ENCODE measurements around the gene TKFC. TPM values are rescaled to one million over a fixed set of nuclear protein-coding genes. Genes with fewer than 3 reads are reported as not detected.
A peak's percentile ranks its signal among the peaks of the same experiment; 100 is the strongest.

The TKFC gene
- total and polyA plus RNA-seq, 4 experiments from 2014 or later = 24.5 to 43.9 (median 36.1) TPM

DNA sequence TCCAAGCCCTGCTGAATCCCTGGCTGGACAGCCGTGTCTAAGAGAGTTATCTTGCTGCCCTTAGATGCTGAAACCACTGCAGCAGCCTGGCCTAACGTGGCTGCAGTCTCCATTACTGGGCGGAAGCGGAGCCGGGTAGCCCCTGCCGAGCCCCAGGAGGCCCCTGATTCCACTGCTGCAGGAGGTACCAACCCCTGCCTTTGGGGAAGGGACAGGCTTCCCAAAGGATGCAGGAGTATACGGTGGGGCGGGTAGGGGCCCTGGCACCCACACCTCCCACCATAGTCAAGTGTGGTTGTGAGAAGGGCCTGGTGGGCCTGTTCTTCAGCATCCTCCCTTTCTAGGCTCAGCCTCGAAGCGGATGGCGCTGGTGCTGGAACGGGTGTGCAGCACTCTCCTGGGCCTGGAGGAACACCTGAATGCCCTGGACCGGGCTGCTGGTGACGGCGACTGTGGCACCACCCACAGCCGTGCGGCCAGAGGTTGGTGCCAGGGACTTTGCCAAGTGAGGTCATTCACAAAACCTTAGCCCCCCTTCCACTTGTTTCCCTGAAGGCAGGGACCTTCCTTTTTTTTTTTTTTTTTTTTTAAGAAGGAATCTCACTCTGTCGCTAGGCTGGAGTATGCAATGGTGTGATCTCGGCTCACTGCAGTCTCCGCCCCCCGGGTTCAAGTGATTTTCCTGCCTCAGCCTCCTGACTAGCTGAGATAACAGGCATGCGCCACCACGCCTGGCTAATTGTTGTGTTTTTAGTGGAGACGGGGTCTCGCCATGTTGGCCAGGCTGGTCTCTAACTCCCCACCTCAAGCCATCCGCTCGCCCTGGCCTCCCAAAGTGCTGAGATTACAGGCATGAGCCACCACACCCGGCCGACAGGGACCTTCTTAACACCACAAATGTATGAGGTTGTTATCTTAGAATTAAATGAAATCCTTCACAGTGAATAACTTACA, 11.0 kb downstream of the TKFC start:
- Mint-ChIP-seq H3K4me3 (no peak overlapping the region), H3K36me3 (peaks cover 9 to 31% of the 10 kb centered on the region in 2 donors), H3K27me3 (no peaks in the 10 kb centered on the region), H3K27ac (no peak overlapping the region), H3K4me1 (no peaks in the 10 kb centered on the region), H3K9me3 (no peaks in the 10 kb centered on the region)
- peaks cover 9% of the 10 kb centered on the region for H3K36me3 ChIP-seq (ENCODE audit: insufficient read depth, low read length)
- intact Hi-C loops (cut with micrococcal nuclease) = no loop called here
- no peaks in the 10 kb centered on the region for H3K27me3 ChIP-seq (ENCODE audit: insufficient read depth, low read length)
- no peak overlapping the region for H3K27ac ChIP-seq (ENCODE audit: low read depth, low read length)
- no peaks in the 10 kb centered on the region for H3K9me3 ChIP-seq (ENCODE audit: control insufficient read depth in 1 of 2, low read length in 2 of 2)
- H3K4me3 ChIP-seq (ENCODE audit: low read length in 2 of 2) = no peak overlapping the region
- ChIA-PET CTCF (ENCODE audit: partially characterized antibody) (interaction anchor here (1.2 kb wide), 1 partner anchor 8 kb away, joined by 6 read pairs; no protein-coding TSS in a partner anchor), POLR2A (ENCODE audit: partially characterized antibody) (interaction anchor here (1.1 kb wide), 1 partner anchor 18 kb away, joined by 3 read pairs; the partner anchor contains the start of genes CYB561A3 and TMEM138)
- DNase-seq = no peak
- no peaks in the 10 kb centered on the region for H3K4me1 ChIP-seq (ENCODE audit: insufficient read depth, low read length)

DNA sequence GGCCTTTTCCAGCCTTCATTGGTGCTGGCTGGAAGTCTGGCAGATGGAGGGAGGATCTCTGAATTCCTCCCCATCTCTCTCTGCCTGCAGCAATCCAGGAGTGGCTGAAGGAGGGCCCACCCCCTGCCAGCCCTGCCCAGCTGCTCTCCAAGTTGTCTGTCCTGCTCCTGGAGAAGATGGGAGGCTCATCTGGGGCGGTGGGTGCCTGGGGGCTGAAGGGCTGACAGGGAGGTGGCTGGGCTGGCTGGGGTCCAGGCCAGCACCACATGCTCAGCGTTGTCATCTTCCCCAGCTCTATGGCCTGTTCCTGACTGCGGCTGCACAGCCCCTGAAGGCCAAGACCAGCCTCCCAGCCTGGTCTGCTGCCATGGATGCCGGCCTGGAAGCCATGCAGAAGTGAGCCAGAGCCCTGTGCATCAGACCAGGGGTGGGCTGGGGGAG, 12.2 kb downstream of the TKFC start:
- DNase-seq = no peak
- intact Hi-C loops (cut with micrococcal nuclease) = no loop called here
- Mint-ChIP-seq H3K4me1 (peaks cover 0 to 4% (median 0%) of the 10 kb centered on the region in 4 donors), H3K36me3 (peaks cover 9 to 39% of the 10 kb centered on the region in 2 donors), H3K4me3 (no peak overlapping the region), H3K9me3 (no peaks in the 10 kb centered on the region), H3K27ac (no peak overlapping the region), H3K27me3 (no peaks in the 10 kb centered on the region)
- no peaks in the 10 kb centered on the region for H3K27me3 ChIP-seq (ENCODE audit: insufficient read depth, low read length)
- ChIA-PET CTCF (ENCODE audit: partially characterized antibody) (interaction anchor here (1.2 kb wide), 1 partner anchor 9 kb away, joined by 6 read pairs; no protein-coding TSS in a partner anchor), POLR2A (ENCODE audit: partially characterized antibody) (interaction anchor here (1.1 kb wide), 1 partner anchor 17 kb away, joined by 3 read pairs; the partner anchor contains the start of genes CYB561A3 and TMEM138)
- no peak overlapping the region for H3K27ac ChIP-seq (ENCODE audit: low read depth, low read length)
- no peaks in the 10 kb centered on the region for H3K4me1 ChIP-seq (ENCODE audit: insufficient read depth, low read length)
- H3K36me3 ChIP-seq (ENCODE audit: insufficient read depth, low read length) = peaks cover 20% of the 10 kb centered on the region
- no peaks in the 10 kb centered on the region for H3K9me3 ChIP-seq (ENCODE audit: control insufficient read depth in 1 of 2, low read length in 2 of 2)
- no peak overlapping the region for H3K4me3 ChIP-seq (ENCODE audit: low read length in 2 of 2)

DNA sequence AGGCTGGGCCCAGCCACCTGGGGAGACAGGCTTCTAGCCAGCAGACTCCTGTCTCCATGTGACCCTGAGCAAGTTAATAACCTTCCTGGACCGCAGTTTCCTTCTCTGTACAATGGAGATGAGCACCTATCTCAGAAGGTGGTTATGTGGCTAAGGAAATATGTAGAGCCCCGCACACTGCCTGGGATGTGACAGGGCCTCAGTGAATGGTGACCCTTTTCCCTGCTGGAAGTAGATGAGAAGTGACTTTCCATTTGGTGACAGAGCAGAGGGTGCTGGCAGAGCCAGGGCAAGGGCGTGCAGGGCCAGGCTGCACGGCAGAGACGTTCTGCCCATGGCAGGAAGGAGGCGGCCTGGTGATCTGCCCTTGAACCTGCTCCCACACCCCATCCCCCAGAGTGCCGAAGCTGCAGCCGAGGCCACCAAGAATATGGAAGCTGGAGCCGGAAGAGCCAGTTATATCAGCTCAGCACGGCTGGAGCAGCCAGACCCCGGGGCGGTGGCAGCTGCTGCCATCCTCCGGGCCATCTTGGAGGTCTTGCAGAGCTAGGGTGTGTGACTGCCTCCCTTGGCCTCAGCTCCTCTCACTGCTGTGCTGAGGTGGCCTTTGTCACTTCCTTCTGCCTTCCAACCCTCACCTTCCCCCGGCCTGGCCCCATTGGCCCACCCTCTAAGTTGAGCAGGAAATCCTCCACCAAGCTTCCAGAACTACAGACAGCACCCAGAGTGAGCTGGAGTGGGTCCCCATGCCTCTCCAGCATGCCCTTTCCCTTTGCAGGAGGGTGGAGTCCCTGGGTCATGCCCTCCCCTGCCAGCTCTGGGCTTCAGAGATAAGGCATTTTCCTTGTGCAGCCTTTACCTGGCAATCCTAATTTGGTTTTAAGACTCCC, 13.2 kb downstream of the TKFC start:
- no peak for DNase-seq
- no peaks in the 10 kb centered on the region for H3K9me3 ChIP-seq (ENCODE audit: control insufficient read depth in 1 of 2, low read length in 2 of 2)
- peak overlapping the region in 4 of 7 donors; percentile 36 to 75 (median 56) for H3K27ac Mint-ChIP-seq
- no peaks in the 10 kb centered on the region for H3K4me1 ChIP-seq (ENCODE audit: insufficient read depth, low read length)
- no peak overlapping the region for H3K27ac ChIP-seq (ENCODE audit: low read depth, low read length)
- no peaks in the 10 kb centered on the region for H3K27me3 ChIP-seq (ENCODE audit: insufficient read depth, low read length)
- peaks cover 9 to 42% of the 10 kb centered on the region in 2 donors for H3K36me3 Mint-ChIP-seq
- H3K4me1 Mint-ChIP-seq = peaks cover 0 to 4% (median 0%) of the 10 kb centered on the region in 4 donors
- intact Hi-C loops (cut with micrococcal nuclease) = no loop called here
- CTCF ChIA-PET (ENCODE audit: partially characterized antibody) = interaction anchor here (0.9 to 1.2 kb wide), 2 partner anchors 10 to 16 kb away, joined by 3 to 6 read pairs; partner anchors contain the start of genes CYB561A3 and TMEM138
- H3K36me3 ChIP-seq (ENCODE audit: insufficient read depth, low read length) = peaks cover 24% of the 10 kb centered on the region
- no peaks in the 10 kb centered on the region for H3K9me3 Mint-ChIP-seq
- no peaks in the 10 kb centered on the region for H3K27me3 Mint-ChIP-seq
- POLR2A ChIA-PET (ENCODE audit: partially characterized antibody) = interaction anchor here (2.8 kb wide), 1 partner anchor 16 kb away, joined by 13 read pairs; the partner anchor contains the start of genes CYB561A3 and TMEM138
- no peak overlapping the region for H3K4me3 ChIP-seq (ENCODE audit: low read length in 2 of 2)
- no peak overlapping the region for H3K4me3 Mint-ChIP-seq

DNA sequence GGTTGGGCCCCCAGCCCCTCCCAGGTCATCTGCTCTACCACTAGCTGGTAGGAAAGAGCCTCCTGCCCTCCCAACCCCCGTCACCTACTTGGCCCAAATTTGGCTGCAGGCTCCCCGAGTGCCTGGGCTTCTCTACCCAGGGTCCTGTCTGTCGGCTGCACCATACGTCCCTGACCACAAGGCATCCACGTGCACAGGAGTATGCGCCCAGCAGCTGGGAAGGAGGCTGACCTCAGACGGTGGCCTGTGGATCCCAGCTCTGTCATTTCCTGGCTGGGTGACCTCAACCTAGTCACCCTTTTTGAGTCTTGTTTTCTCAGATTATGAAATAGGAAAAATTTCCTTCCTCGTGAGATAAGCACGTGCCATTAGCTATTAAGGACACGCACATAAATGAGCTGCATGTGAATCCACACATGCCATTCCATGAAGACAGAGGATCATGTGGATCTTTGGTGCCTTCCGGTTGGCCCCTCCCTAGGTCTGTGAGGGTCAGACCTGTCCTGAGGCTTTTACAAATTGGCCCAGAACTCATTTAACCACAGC, 15.0 kb downstream of the TKFC start:
- POLR2A ChIA-PET (ENCODE audit: partially characterized antibody) = interaction anchor here (1.4 to 2.8 kb wide), 2 partner anchors 12 to 14 kb away, joined by 3 to 13 read pairs; partner anchors contain the start of genes CYB561A3 and TMEM138
- Histone ChIP-seq H3K9me3 (ENCODE audit: control insufficient read depth in 1 of 2, low read length in 2 of 2) (no peaks in the 10 kb centered on the region), H3K36me3 (ENCODE audit: insufficient read depth, low read length) (peaks cover 33% of the 10 kb centered on the region), H3K27ac (ENCODE audit: low read depth, low read length) (no peak overlapping the region), H3K4me3 (ENCODE audit: low read length in 2 of 2) (no peak overlapping the region), H3K27me3 (ENCODE audit: insufficient read depth, low read length) (no peaks in the 10 kb centered on the region), H3K4me1 (ENCODE audit: insufficient read depth, low read length) (no peaks in the 10 kb centered on the region)
- Mint-ChIP-seq H3K9me3 (no peaks in the 10 kb centered on the region), H3K27ac (peak overlapping the region in 2 of 7 donors; percentile 27 to 36), H3K4me3 (no peak overlapping the region), H3K36me3 (peaks cover 14 to 47% of the 10 kb centered on the region in 2 donors), H3K4me1 (peaks cover 0 to 4% (median 0%) of the 10 kb centered on the region in 4 donors), H3K27me3 (no peaks in the 10 kb centered on the region)
- CTCF ChIA-PET (ENCODE audit: partially characterized antibody) = interaction anchor here (1.2 to 3.2 kb wide), 3 partner anchors 12 to 38 kb away, joined by 3 to 14 read pairs (median 13); partner anchors contain the start of gene TMEM138
- DNase-seq = no peak
- intact Hi-C loops (cut with micrococcal nuclease) = no loop called here

DNA sequence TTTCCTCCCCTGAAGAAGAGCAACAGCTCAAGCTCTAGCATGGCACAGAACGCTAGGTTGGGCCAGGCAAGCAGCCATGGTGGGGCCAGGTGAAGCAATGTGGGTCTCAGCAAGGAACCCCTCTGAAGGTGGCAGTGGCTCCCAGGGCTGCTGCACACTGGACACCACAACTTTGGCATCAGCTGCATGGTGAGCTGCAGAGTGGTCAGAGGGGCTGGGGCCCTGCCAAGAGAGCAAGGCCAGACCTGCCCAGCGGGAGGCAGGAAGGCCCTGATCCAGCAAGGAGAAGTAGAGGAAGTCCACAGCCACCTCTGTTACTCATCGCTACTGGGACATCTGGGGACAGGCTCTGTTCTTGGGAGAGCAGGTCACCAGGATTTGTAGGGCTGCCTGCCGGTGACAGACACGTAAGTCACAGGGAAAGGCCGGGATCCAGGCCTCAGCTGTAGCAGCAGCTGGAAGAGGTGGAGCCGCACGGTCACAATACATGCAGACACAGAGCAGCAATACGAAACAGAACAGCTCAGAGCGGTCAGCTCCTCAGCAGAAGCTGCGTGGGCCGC, 16.2 kb downstream of the TKFC start:
- Histone ChIP-seq H3K27ac (ENCODE audit: low read depth, low read length) (no peak overlapping the region), H3K9me3 (ENCODE audit: control insufficient read depth in 1 of 2, low read length in 2 of 2) (no peaks in the 10 kb centered on the region), H3K4me1 (ENCODE audit: insufficient read depth, low read length) (no peaks in the 10 kb centered on the region), H3K27me3 (ENCODE audit: insufficient read depth, low read length) (no peaks in the 10 kb centered on the region), H3K4me3 (ENCODE audit: low read length in 2 of 2) (no peak overlapping the region), H3K36me3 (ENCODE audit: insufficient read depth, low read length) (peaks cover 45% of the 10 kb centered on the region)
- intact Hi-C loops (cut with micrococcal nuclease) = no loop called here
- peaks cover 0 to 4% (median under 1%) of the 10 kb centered on the region in 4 donors for H3K4me1 Mint-ChIP-seq
- peaks cover 20 to 53% of the 10 kb centered on the region in 2 donors for H3K36me3 Mint-ChIP-seq
- H3K4me3 Mint-ChIP-seq = no peak overlapping the region
- H3K27me3 Mint-ChIP-seq = no peaks in the 10 kb centered on the region
- H3K27ac Mint-ChIP-seq = no peak overlapping the region
- CTCF ChIA-PET (ENCODE audit: partially characterized antibody) = interaction anchor here (1.2 to 3.2 kb wide), 4 partner anchors 10 to 37 kb away, joined by 3 to 14 read pairs (median 8); partner anchors contain the start of gene TMEM138
- DNase-seq = no peak
- POLR2A ChIA-PET (ENCODE audit: partially characterized antibody) = no interaction called here
- no peaks in the 10 kb centered on the region for H3K9me3 Mint-ChIP-seq

DNA sequence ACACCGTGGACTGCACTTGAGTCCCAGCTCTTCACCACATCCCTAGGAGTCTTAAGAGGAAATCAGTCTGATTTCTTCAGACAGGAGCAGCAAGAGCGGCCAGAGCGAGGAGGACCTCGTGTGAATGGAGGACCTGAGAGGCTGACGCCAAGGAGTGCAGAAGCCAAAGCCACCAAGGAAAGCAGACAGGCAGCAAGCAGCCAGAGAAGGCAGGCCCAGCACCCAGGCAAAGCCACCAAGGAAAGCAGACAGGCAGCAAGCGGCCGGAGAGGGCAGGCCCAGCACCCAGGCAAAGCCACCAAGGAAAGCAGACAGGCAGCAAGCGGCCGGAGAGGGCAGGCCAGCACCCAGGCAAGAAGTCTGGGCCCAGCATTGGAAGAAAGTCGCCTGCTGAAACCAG, 16.9 kb downstream of the TKFC start:
- H3K27me3 Mint-ChIP-seq = no peaks in the 10 kb centered on the region
- H3K36me3 Mint-ChIP-seq = peaks cover 21 to 49% of the 10 kb centered on the region in 2 donors
- intact Hi-C loops (cut with micrococcal nuclease) = no loop called here
- no peaks in the 10 kb centered on the region for H3K9me3 Mint-ChIP-seq
- Histone ChIP-seq H3K27me3 (ENCODE audit: insufficient read depth, low read length) (no peaks in the 10 kb centered on the region), H3K36me3 (ENCODE audit: insufficient read depth, low read length) (peaks cover 45% of the 10 kb centered on the region), H3K4me3 (ENCODE audit: low read length in 2 of 2) (no peak overlapping the region), H3K9me3 (ENCODE audit: control insufficient read depth in 1 of 2, low read length in 2 of 2) (no peaks in the 10 kb centered on the region), H3K4me1 (ENCODE audit: insufficient read depth, low read length) (no peaks in the 10 kb centered on the region), H3K27ac (ENCODE audit: low read depth, low read length) (no peak overlapping the region)
- DNase-seq = no peak
- POLR2A ChIA-PET (ENCODE audit: partially characterized antibody) = no interaction called here
- CTCF ChIA-PET (ENCODE audit: partially characterized antibody) = interaction anchor here (1.2 to 3.2 kb wide), 2 partner anchors 11 to 36 kb away, joined by 3 to 13 read pairs; no protein-coding TSS in a partner anchor
- H3K27ac Mint-ChIP-seq = peak overlapping the region in 4 of 7 donors; percentile 16 to 66 (median 44)
- H3K4me1 Mint-ChIP-seq = peaks cover 0 to 4% (median under 1%) of the 10 kb centered on the region in 4 donors
- H3K4me3 Mint-ChIP-seq = no peak overlapping the region

Measured in CD4-positive, alpha-beta memory T cell (primary cell).